GM21786 (cell line): ENCODE measurements around the gene CD300E.

Experiments
- ATAC-seq: cut with Tn5 transposase; IDR thresholded peaks from one replicate; pipeline ENCODE4 v1.9.1; 2021; ENCODE audit not compliant: unreplicated experiment

The CD300E gene

DNA sequence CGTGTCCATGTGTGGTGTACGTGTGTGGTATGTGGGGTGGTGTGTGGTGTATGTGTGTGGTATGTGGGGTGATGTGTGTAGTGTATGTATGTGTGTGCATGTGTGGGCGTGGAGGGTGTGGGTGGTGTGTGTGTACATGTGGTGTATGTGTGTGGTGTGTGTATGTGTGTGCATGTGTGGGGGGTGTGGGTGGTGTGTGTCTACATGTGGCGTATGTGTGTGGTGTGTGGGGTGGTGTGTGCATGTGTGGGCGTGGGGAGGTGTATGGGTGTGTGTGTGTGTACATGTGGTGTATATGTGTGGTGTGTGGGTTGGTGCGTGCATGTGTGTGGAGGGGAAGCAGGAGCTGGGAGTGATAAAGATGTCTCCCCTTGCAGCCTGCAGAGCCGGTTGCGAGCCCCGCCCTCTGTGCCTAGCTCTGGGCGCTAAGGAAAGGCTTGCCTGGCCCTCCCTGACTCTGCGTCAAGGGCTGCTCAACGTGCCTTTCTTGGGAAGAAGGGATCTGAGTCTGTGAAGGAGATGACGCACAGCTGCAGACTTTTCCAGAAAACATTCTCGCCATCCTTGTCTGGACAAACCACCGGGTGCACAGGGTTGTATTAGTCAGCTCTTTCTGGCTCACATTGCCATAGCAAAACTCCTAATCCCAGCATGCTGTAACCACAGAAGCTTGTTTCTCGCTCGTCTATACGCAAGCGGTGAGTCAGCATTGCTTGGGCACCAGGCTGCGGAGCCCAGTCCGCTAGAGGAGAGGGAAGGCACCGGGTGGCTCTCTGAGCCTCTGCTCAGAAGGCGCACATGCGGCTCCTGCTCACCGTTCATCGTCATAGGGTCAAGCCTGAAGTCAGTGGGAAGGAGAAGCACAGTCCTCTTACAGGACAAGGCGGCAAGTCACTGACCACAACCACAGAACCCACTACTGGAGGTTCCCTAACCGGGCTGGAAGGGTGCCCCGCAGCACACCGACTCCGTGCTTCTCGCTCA is 54.2 kb downstream of the CD300E start:
- no peak for ATAC-seq

DNA sequence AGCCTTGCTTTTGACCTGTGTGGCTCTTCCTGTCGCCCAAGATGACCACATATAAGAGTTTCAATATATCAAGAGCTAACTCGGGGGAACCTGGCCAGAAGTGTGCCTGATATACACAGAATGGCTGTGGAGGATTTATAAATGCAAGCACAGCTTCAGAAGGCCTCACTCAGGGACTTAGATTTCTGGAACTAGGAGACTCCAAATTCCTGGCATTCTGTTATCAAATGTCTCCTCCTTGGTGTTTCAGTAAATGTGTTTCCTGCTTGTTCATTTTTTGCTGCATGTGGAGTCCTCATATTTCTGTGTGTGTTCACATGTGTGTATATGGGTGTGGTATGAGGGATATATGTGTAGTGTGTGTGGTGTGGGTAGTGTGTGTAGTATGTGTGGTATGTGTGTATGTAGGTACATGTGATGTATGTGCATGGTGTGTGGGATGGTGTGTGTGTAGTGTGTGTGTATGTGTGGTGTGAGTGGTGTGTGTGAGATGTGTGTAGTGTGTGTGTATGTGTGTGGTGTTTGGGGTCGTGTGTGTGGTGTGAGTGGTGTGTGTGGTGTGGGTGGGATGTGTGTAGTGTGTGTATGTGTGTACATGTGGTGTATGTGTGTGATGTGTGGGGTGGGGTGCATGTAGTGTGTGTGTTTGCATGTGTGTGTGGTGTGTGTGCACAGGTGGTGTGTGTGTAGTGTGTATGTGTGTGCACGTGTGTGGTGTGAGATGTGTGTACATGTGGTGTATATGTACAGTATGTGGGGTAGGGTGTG is 55.2 kb downstream of the CD300E start:
- ATAC-seq: no peak

DNA sequence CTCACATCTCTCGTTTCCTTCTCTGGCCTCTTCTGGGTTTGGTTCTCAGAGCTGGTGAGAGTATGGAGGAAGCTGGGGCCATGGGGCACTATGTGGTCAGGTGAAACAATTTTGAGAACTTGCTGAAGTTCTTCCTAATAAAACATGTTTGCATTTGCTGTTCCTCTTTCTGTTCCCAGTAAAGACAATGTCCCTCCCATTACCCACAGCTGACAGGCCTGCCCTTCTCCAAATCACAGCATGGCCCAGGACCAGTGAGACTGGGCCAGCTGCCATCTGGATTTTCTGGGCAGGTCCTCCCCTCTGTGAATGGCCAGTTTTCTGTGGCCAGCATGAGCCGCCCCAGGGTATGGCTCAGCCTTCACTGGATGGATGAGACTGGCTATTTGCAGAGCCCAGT is 56.1 kb downstream of the CD300E start, which contains the start of gene CD300H:
TSS of gene CD300H (minus strand) at position 113 of the 400 bp plus-strand sequence.
- no peak for ATAC-seq

DNA sequence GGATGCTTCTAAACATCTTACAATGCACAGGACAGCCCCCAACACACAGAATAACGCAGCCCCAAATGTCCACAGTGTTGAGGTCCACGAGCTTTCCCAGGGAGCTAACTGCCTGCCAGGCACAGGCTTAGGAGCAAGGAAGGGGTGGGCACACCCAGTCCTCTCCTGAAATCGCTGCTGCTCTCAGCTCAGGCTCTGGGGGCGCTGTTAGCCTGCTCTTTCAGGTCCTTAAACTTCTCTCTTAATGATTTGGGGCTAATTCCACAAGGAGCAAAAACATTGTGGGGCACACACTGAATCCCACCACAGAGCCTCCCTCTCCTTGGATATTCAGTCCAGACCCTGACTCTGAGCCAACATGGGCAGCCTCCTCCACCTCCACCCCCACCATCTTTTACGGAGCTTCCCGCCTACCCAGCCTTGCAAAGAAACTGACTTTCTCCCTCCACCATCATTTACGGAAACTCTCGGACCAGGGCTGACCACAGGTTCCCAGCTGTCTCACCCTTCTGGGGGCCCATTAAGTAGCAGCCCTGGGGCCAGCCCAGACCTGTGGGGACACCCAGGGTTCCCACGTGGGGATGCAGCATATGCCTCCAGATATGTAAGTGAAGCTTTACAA is 57.3 kb downstream of the CD300E start:
- no peak for ATAC-seq

DNA sequence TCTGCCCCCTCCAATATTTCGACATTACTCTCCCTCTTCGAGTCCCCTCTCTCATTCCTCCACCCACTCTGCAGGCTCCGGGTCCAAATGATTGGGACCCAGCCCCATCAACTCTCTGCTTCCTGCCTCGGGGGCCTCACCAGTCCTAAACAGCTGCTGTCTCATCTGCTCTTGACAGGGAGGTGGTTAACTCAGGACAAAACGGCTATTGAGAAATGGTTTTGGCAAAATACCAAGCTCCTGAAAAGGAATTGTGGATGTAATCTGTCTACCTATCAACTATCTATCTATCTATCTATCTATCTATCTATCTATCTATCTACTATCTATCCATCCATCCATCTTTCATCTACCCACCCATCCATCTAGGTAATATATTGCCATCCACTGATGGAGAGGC is 58.4 kb downstream of the CD300E start:
- ATAC-seq: no peak

DNA sequence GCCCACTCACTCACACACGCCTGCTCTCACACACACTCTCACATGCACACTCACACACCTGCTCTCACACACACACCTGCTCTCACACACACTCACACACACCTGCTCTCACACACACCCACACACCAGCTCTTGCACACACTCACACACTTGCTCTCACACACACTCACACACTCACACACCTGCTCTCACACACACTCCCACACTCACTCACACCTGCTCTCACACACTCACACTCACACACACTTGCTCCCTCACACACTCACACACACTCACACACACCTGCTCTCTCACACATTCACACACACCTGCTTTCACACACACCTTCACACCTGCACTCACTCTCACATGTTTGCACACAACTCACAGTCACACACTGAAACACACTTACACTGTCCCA is 60.2 kb downstream of the CD300E start:
- ATAC-seq: no peak

DNA sequence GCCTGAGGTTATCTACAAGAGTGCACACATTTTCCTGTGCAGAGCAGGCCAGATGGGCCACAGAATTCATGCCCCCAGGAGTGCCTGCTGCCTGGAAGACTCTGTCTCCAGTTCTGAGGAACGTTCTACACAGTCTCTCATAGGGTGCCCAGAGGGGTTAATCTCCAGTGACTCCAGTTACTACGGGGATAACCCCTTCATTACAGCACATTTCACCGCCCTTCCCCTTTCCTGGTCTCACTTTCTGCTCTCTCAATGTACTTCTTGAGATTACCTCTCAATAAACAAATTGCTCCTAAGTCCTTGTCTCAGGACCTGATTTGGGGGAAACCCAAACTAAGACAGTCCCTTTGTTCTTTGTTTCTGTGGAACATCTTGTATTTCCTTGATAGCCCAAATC is 62.0 kb downstream of the CD300E start:
- no peak for ATAC-seq
